H1 (cell line): ENCODE measurements around the gene IQCC. TPM values are rescaled to one million over a fixed set of nuclear protein-coding genes. Genes with fewer than 3 reads are reported as not detected.

ENCODE experiments used
- BCL11A ChIP-seq, 2 experiments: IDR thresholded peaks; one replicate each; pipeline ENCODE4 v1.6.1; 2011; ENCODE audit warnings: low read depth in 2 of 2, low read length in 2 of 2, mild to moderate bottlenecking in 2 of 2
- CHD7 ChIP-seq: fragments of 300-600 bp; sonication (generic); IDR thresholded peaks from 2 replicates; pipeline ENCODE4 v1.7.1; 2012; ENCODE audit warnings: low read length, moderate library complexity, mild to moderate bottlenecking, inconsistent platforms; ENCODE audit not compliant: insufficient replicate concordance
- EGR1 ChIP-seq: IDR thresholded peaks from 2 replicates; pipeline ENCODE4 v1.6.1; 2011; ENCODE audit warnings: low read depth, low read length, borderline replicate concordance
- JUN ChIP-seq: IDR thresholded peaks from 2 replicates; pipeline ENCODE4 v1.6.1; 2011; ENCODE audit warnings: low read depth, mild to moderate bottlenecking, improper control_type of control experiment, low read length
- KDM5A ChIP-seq: fragments of 200-600 bp; IDR thresholded peaks from 2 replicates; pipeline ENCODE4 v1.7.1; 2012; ENCODE audit warnings: mild to moderate bottlenecking, low read length, inconsistent platforms, mixed read lengths
- RAD21 ChIP-seq, 2 experiments: IDR thresholded peaks in 1 of 2; conservative IDR thresholded peaks in 1 of 2; 2 replicates each; pipeline ENCODE4 v1.6.1; 2011; ENCODE audit warnings: low read depth in 2 of 2, low read length in 2 of 2, improper control_type of control experiment in 1 of 2, inconsistent platforms in 1 of 2, mild to moderate bottlenecking in 1 of 2, moderate library complexity in 1 of 2
- RNF2 ChIP-seq: fragments of 200-900, 300-1000 bp; sonication (generic); IDR thresholded peaks from 2 replicates; pipeline ENCODE4 v1.7.1; 2016; ENCODE audit warnings: borderline replicate concordance, low read depth, mild to moderate bottlenecking, antibody characterized with exemption, low read length; ENCODE audit not compliant: poor library complexity, severe bottlenecking; ENCODE audit errors: missing control alignments
- SRF ChIP-seq: IDR thresholded peaks from 2 replicates; pipeline ENCODE4 v1.6.1; 2011; ENCODE audit warnings: mild to moderate bottlenecking, low read depth, low read length, moderate library complexity
- TAF1 ChIP-seq: IDR thresholded peaks from 2 replicates; pipeline ENCODE4 v1.6.1; 2011; ENCODE audit warnings: mild to moderate bottlenecking, low read depth, low read length
- polyA plus RNA-seq, 7 experiments: library from polyadenylated mRNA; depleted of rRNA in 3 of 7; stranded (reverse) in 5 of 7; unstranded in 2 of 7; fragments of >200 nt in 5 of 7; fragments of 200-250 nt in 2 of 7; gene quantifications; 1 replicate in 5 of 7; 2 replicates in 1 of 7; 4 replicates in 1 of 7; pipeline versions ENCODE4 v1.2.1 to v1.2.3, GENCODE V29; 2011 to 2013; ENCODE audit warnings: missing spikeins in 2 of 7, mixed read lengths in 2 of 7
- total RNA-seq: library from RNA; stranded (reverse); fragmentation: NEBNext Ultra II Directional; extraction: Animal tissue kit (Norgen Biotek cat#: 25700); gene quantifications from 2 replicates; pipeline ENCODE4 v1.2.1, GENCODE V29; 2021

Gene IQCC
- total and polyA plus RNA-seq, 2 of the 8 experiments (the other 6 are each of a cell fraction or from before 2014, with no cell fraction given): 2.5 to 4.2 TPM

GRCh38 chr1:32247983-32248889, 42.8 kb downstream of the IQCC start (continued):
- peak; percentile 62; the same call in 1 of the 2 replicates for TF ChIP-seq TAF1
- TF ChIP-seq CHD7: no peak
- no peak for TF ChIP-seq BCL11A (IDR thresholded peaks at IDR 0.05; ENCODE audit: low read depth in 2 of 2, low read length in 2 of 2)
- TF ChIP-seq JUN: no peak
- TF ChIP-seq KDM5A: no peak
- TF ChIP-seq EGR1: no peak
- TF ChIP-seq SRF: peak; percentile 35; the same call in 1 of the 2 replicates
- no peak for TF ChIP-seq RNF2
- TF ChIP-seq RAD21 (IDR thresholded peaks at IDR 0.05 in 1 of 2, conservative IDR thresholded peaks at IDR 0.05 in 1 of 2; ENCODE audit: low read depth in 2 of 2, low read length in 2 of 2): peak; percentile 64 to 71
